ENCODE measurements around the gene DNAH2. TPM values are rescaled to one million over a fixed set of nuclear protein-coding genes. Genes with fewer than 3 reads are reported as not detected.
"Not testable (repeated sequence)": the region's sequence is repeated elsewhere in the genome, so short reads cannot be mapped to it uniquely, and the experiment has no call there.

Gene DNAH2
- total and polyA plus RNA-seq, 2 of the 13 experiments (the other 11 are each of a cell fraction or from before 2014, with no cell fraction given): not detected

- no peak for TF ChIP-seq SP5 (CRISPR knock-in tag; IDR thresholded peaks at IDR 0.05; ENCODE audit: borderline replicate concordance, low read depth)
- no peak for TF ChIP-seq KIAA2018 (CRISPR knock-in tag; IDR thresholded peaks at IDR 0.05; ENCODE audit: borderline replicate concordance)
Measured at GRCh38 chr17:7809086-7809790, 91.7 kb downstream of the DNAH2 start (continued).

GRCh38 chr17:7809791-7810343 lies 92.3 kb downstream of the DNAH2 start:
- DNase-seq (ENCODE audit: low spot score); H3K4me2 ChIP-seq (ENCODE audit: low read depth, low read length); ATAC-seq; H3K27ac ChIP-seq (ENCODE audit: extremely low read length, insufficient read depth, low read length); H3K4me3 ChIP-seq (replicated peaks in 1 of 3; ENCODE audit: insufficient read depth in 1 of 3, low read depth in 2 of 3, low read length in 3 of 3); in situ Hi-C loops (cut with HindIII; ENCODE audit: extremely low pct_ligation_motif_present, low pct_unique_long_range_greater_than_20kb); FAIRE-seq; POLR2A ChIA-PET; H3K79me2 ChIP-seq (ENCODE audit: insufficient read depth, low read length); H3K9ac ChIP-seq (ENCODE audit: insufficient read depth, low read depth, low read length); H3K4me1 ChIP-seq (ENCODE audit: insufficient read depth, low read length); H4K20me1 ChIP-seq (ENCODE audit: insufficient read depth, low read length); CTCF ChIA-PET (ENCODE audit: low intra/inter-chr PET ratio, low total read pairs); intact Hi-C loops (cut with micrococcal nuclease; ENCODE audit: unreplicated experiment); BruUV-seq (replicated peaks); H3K36me3 ChIP-seq (replicated peaks in 1 of 2; ENCODE audit: control insufficient read depth in 1 of 2, insufficient read depth in 2 of 2, low read length in 2 of 2); H3K9me3 ChIP-seq (ENCODE audit: low read length); H2AFZ ChIP-seq (ENCODE audit: low read length): not testable (repeated sequence)
- H3K27me3 ChIP-seq (ENCODE audit: control insufficient read depth in 1 of 2, insufficient read depth in 2 of 2, low read length in 2 of 2): peaks cover 0 to 28% of the 10 kb centered on the region in 2 experiments; a peak in 3 of 5 replicates
- 47% methylated on average over 9 of the region's 9 CpGs for WGBS (ENCODE audit: low lambda C conversion rate)
- TF ChIP-seq ZNF770 (CRISPR knock-in tag; IDR thresholded peaks at IDR 0.05): 0 out of 2 replicates have a peak, but pooled peaks have one; percentile 14
- 0 out of 2 replicates have a peak, but pooled peaks have one; percentile 15 for TF ChIP-seq CEBPG (CRISPR knock-in tag; IDR thresholded peaks at IDR 0.05)
- peak; percentile 76; the same call in 1 of the 2 replicates for TF ChIP-seq ZNF121 (CRISPR knock-in tag; IDR thresholded peaks at IDR 0.05)
